Stimulated activated CD8-positive, alpha-beta memory T cell treated with anti-CD3 and anti-CD28 coated beads, Interleukin-15, amount 100 ng/mL, for 1 hour (primary cell): ENCODE measurements around the gene FGF18.
"Not testable (repeated sequence)": the region's sequence is repeated elsewhere in the genome, so short reads cannot be mapped to it uniquely, and the experiment has no call there.

Experiments
- DNase-seq: peaks from one replicate; pipeline ENCODE4 v3.0.0-alpha.2; 2020; ENCODE audit warnings: low read depth

Gene FGF18

GRCh38 chr5:171497494-171497893 lies 78.0 kb downstream of the FGF18 start:
- DNase-seq: not testable (repeated sequence)

- DNase-seq: no peak
These were observed 78.7 kb downstream of the FGF18 start for GRCh38 chr5:171498166-171498565.

GRCh38 chr5:171499611-171500010 lies 80.2 kb downstream of the FGF18 start:
- DNase-seq: no peak

GRCh38 chr5:171505473-171506043 lies 86.1 kb downstream of the FGF18 start:
- DNase-seq: no peak

GRCh38 chr5:171506951-171507350 lies 87.5 kb downstream of the FGF18 start:
- DNase-seq: no peak
